NCI-H524 treated with DMSO at 0.1 percent for 48 hours (cell line): ENCODE results near the gene TUFM.
"Not testable (repeated sequence)": the region's sequence is repeated elsewhere in the genome, so short reads cannot be mapped to it uniquely, and the experiment has no call there.

Experiments
- DNase-seq: peaks from one replicate; lab custom pipeline; 2025; lab: John Stamatoyannopoulos, UW

TUFM gene

DNA sequence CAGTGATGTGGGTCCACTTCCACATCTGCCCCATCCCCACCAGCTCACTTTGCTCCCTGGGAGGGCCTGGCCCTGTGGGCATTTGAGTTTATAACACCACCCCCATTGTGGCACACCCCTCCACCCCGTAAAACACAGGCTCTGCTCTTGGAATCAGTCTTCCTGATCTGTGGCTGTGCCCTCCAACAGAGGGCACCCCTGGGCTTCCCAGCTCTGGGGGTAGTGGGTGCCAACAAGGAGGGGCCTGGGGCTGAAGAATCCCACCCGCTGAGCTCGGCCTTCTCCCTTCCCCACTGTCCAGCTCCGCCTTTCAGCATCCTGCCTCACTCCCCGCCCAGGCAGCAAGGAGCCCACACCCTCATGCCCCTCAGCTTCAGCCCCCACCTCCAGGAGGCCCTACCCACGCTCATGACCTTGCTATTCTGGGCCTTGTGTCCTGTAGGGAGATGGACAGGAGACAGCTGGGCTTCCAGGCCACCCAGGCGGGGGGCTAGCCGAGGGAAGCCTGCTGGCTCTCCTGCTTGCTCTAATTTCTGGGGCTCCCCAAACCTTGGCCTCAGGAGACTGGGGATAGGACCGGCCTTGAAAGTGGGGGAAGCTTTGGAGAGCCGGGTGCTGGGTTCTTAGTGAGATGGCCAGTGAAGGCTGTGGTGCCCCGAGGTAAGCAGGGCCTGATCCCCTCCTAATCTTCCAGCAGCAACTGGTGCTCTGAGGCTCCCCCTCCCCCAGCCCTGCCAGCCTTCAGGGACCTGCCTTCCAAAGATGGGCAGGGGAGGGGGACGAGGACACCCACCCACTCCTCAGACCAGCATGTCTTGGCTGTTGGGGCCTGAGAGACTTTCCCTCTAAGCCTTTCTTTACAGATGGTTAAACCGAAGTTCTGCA lies 29.2 kb upstream of the TUFM start:
- DNase-seq: no peak

DNA sequence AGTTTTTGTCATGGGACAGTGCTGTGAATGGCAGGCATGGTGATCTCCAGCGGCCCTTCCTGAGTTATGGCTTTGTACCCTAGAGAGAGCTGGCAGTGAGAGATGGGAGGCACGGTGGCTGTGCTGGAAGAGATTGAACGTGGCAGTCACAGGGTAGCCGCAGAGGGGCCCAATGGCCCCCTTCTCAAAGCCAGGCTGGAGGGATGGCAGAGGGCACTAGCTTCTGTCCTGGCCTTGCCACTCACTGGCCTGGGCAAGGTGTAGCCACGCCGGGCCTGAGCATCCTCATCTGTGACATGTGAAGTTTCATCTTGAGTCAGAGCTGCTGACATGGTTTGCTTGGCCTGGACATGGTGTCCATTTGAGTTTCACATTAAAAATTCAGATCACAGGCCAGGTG lies 28.3 kb upstream of the TUFM start:
- no peak for DNase-seq

- DNase-seq: no peak
Observed at GRCh38 chr16:28873543-28874201, 27.5 kb upstream of the TUFM start.

DNA sequence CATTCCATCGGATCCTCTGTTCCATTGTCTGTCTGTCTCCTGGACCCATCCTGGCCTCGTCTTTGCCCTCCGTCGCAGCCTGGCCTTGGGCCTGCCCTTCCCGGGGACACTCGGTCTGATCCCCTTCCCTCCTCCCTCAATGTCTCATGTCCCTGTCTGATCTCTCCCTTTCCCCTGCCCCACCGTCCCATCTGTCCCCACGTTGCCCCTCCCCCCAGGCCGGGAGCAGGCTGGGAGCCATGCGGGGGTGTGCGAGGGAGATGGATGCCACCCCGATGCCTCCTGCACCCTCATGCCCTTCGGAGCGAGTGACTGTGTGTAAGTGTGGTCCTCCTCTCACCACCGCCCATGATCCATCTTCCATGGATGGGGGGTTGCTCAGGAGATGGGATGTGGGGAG lies 26.8 kb upstream of the TUFM start:
- DNase-seq: no peak

DNA sequence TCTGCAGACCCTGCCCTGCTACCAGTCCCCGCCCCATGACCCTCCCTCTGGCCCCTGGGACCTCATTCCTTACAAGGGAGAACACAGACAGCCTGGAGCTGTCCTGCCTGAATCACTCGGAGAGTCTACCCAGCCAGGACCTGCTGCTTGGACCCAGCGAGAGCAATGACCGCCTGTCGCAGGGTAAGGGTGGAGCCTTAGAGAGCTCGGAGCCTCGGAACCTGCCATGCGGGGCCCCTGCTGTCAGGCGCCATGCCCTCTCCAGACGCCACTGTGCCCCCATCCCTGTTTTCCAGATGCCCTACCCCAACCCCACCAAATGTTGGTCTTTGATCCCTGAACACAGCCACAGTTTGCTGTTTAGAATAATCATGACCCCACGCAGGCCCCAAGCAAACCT lies 23.1 kb upstream of the TUFM start:
- no peak for DNase-seq

DNA sequence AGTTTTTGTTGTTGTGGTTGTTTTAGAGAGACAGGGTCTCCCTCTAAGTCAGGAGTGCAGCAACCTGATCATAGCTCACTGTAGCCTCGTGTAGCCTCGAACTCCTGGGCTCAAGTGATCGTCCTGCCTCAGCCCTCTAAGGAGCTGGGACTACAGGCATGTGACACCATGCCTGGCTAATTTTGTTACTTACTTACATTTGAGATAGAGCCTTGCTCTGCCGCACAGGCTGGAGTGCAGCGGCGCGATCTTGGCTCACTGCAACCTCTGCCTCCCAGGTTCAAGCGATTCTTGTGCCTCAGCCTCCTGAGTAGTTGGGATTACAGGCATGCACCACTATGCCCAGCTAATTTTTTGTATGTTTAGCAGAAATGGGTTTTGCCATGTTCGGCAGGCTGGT lies 21.5 kb upstream of the TUFM start:
- DNase-seq: not testable (repeated sequence)

DNA sequence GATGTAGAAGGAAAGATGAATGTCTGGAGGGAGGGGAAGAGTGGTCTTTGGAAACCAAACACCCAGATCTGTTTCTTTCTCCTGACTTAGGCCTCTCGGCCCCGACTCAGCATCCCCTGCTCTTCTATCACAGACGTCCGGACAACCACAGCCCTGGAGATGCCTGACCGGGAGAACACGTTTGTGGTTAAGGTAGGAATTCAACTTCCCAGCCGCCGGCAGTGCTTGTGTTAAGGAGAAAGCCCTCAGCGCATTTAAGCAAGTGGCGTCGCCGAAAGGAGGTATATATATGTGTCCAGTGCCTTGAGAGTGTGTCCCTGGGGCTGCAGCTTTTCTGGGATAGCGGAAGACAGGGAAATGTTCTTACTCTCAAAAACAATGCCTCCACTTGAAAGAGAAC lies 21.1 kb upstream of the TUFM start:
- no peak for DNase-seq

GRCh38 chr16:28866454-28866804 lies 20.3 kb upstream of the TUFM start:
- DNase-seq: no peak

DNA sequence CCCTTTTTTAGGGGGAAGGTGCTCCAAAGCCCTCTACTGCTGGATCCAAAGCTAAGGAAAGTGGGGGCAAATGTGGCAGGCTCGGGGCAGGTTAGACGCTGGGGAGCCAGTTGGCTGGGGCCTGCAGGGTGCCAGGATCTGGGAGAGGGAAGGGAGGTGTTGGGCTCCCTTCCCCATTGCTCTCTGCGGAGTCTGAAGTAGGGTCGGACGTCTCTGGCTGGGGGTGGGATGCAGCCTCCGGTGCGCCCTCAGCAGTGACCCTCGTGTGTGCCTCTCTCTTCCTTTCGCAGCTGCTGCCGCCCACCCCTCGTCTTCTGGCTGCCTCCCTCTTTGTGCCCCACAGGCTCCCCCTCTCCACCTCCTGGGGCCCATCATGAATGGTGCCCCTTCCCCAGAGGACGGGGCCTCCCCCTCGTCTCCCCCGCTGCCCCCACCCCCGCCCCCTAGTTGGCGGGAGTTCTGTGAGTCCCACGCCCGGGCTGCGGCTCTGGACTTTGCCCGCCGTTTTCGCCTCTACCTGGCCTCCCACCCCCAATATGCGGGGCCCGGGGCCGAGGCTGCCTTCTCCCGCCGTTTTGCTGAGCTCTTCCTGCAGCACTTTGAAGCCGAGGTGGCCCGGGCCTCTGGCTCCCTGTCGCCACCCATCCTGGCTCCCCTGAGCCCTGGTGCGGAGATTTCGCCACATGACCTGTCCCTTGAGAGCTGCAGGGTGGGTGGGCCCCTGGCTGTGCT lies 19.7 kb upstream of the TUFM start:
- no peak for DNase-seq

DNA sequence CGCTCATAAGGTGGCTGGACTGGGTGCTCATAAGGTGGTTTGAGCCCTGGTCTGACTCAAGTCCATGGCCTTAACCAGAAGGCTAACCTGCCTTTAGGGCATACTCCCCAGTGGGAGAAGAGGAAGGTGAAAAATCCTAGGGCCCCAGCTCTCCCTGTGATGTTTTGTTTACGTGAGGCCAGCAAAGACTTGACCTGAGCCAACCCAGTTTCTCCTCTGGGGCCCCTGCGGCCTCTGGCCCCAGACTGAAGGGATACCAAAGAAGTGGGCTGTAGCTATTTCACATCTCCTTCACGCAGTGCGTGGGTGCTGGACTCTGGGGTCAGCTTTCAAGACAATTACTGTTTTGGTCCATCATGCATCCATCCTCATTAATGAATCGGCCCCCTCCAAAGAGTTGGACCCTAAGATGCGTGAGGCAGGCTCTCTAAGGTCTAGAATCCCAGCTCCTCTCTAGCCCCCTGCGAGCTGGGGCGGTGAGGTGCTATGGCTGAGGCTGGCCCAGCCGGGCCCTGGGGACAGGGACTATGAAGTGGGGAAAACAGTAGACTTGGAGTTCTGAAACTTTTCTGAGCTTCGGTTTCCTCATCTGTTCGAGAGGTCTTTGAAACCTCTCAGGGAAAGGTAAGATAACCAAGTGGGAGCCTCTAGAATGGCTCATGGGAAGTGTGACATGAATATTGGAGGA lies 19.0 kb upstream of the TUFM start:
- no peak for DNase-seq

DNA sequence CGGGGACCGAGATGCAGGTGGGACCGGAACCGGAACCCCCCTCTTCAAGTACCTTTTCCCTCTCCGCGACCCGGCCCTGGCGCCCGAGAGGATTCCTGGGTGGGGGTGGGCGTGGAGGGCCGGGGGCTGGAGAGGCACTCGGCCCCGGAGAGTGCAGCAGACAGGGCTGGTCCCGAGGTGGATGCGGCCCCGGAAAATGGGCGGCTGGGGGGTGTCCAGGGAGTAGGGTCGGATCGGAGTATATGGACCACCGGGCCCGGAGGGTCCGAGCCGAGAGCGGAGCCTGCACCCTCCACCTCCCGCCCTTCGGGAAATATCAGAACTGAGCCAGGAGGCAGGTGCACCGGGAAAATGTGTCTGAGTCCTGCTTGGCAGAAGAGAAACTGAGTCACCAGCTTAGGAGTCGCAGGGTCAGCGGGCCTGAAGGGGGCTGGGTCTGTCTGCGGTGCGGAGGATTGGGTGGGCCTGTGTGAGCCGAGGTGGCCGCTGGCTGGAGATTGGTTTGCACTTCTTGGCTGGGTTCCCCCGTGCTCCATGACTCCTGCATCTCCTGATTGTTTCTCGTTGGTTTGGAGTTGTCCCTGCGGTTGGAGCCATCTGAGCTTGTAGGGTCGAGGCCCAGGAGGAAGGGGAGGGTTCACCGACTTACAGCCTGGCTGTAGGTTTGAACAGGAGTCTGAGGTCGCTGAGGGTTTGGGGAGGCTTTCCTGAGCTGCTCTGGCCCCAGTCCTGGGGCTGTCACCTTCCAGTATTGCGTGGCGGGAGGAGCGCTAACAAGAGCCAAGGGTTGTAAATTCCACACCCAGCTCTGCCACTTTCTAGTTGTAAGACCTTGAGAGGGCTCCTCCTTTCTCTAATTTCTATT lies 18.0 kb upstream of the TUFM start:
- DNase-seq: no peak

DNA sequence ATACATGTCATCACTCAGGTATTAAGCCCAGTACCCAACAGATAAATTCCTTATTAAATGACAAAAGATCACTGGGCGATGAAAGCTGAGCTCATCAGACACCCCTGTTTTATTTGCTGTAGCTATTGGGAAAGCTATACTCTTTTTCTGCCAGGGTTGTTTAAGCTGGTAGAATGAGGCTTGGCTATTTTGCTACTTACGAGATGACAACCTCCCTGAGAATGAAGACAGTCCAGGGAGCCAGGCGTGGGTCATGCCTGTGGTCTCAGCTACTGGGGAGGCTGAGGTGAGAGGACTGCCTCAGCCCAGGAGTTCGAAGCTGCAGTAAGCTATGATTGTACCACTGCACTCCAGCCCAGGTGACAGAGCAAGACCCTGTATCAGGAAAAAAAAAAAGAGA lies 13.2 kb upstream of the TUFM start:
- no peak for DNase-seq

DNA sequence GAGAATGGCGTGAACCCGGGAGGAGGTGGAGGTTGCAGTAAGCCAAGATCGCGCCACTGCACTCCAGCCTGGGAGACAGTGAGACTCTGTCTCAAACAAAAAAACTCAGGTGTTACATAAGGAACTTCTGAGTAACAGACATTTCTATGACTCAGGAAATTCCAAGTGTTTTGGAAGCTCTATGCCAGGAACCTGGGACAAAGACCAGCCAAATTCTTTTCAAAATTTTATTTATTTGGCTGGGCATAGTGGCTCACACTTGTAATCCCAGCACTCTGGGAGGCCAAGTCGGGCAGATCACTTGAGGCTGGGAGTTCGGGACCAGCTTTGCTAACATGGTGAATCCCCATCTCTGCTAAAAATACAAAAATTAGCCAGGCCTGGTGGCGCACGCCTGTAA lies 12.3 kb upstream of the TUFM start:
- no peak for DNase-seq

DNA sequence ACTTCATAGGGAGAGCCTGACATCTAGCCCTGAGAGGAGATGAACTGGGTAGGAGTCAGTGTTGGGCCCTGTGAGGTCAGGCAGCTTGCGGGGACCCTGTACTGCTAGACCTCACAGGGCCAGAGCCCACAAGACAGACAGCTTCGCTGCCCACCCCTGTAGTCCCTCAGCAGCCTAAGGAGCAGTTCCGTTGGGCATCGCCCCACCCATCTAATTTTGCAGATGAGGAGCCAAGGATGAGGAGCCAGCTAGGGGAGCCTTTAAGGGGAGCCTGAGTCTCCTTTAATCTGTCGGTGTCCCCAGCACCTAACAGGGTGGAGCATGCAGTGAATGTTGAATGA lies 755 bp upstream of the TUFM start:
- DNase-seq: no peak

DNA sequence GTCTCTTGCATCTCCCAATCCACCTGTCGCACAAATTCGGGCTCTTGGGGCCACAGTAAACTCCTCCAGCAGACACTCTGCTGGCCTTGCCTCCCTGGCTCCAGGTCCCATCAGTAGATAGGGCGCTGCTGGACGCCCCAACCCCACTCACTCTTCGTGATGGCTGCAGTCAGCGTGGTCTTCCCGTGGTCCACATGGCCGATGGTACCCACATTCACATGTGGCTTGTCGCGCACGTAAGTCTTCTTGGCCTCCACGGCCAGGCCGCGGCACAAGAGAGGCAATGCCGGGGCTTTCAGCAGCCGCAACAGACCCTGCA lies 428 bp downstream of the TUFM start:
- no peak for DNase-seq

DNA sequence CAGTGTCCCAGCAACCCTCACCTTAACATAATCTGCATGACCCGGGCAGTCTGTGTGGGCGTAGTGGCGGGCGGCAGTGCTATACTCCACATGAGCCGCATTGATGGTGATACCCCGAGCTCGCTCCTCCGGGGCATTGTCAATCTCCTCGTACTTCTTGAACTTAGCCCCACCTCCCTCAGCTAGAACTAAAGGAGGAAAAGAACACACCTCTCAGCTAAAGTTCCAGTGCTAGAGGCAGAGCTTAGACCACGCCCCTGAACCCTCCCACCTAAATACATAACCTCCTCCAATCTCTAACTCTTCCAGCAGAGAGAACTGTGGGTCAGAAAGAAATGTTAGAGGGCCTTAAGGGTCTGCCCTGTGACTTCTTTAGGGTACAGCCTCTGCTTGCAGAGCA lies 855 bp downstream of the TUFM start:
- DNase-seq: no peak

GRCh38 chr16:28844226-28844885 lies 1.8 kb downstream of the TUFM start:
- DNase-seq: no peak

- no peak for DNase-seq
Observed at GRCh38 chr16:28843766-28844165, 2.4 kb downstream of the TUFM start.

DNA sequence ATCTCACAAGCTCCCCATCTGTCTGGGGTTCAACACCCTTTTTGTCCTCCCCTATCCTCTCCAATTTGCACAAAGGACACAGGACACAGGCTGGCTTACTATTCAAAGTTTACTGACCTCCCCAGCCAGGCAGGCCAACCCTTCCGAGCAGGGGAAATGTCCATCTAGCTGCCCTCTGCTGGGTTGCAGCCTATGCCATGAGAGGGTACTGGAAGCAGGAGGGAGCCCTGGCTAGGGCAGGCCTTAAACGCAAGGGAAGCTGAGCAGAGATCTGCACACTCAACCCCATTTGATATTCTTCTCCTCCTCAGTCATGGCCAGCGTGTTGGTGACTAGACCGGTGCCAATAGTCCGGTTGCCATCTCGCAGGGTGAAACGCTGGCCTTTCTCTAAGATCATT lies 3.5 kb downstream of the TUFM start:
- no peak for DNase-seq

GRCh38 chr16:28839899-28840298 lies 6.2 kb downstream of the TUFM start:
- DNase-seq: no peak

DNA sequence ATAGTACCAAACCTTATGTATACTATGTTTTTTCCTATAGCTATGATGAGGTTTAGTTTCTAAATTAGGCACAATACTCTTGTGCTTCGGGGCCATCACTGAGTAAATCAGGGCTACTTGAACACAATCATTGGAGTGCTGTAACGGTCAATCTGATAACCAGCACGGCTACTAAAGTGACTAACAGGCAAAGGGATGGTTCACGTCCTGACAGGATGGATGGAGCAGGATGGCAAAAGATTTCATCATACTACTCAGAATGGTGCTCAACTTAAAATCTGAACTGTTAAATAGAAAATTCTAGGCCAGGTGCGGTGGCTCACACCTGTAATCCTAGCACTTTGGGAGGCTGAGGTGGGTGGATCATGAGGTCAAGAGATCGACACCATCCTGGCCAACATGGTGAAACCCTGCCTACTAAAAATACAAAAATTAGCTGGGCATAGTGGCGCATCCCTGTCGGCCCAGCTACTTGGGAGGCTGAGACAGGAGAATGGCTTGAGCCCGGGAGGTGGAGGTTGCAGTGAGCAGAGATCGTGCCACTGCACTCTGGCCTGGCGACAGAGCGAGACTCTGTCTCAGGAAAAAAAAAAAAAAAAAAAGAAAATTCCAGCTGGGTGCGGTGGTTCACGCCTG lies 7.0 kb downstream of the TUFM start:
- no peak for DNase-seq
